Mesendoderm (in vitro differentiated cells): ENCODE data around the gene EXOC2.
A peak's percentile ranks its signal among the peaks of the same experiment; 100 is the strongest.

Source experiments
- DNase-seq: peaks from one replicate; pipeline ENCODE4 v3.0.0; 2013
- H2AK5ac ChIP-seq: 2 replicates; pipeline ENCODE4 v1.6.1; 2013; ENCODE audit warnings: low read length, inconsistent platforms
- H2BK120ac ChIP-seq: 2 replicates; pipeline ENCODE4 v1.6.1; 2013; ENCODE audit warnings: low read depth, mild to moderate bottlenecking, low read length, moderate library complexity, mixed read lengths
- H2BK15ac ChIP-seq: replicated peaks from 2 replicates; pipeline ENCODE4 v1.6.1; 2013; ENCODE audit warnings: low read depth, mild to moderate bottlenecking, moderate library complexity
- H2BK5ac ChIP-seq: 2 replicates; pipeline ENCODE4 v1.6.1; 2013; ENCODE audit warnings: low read length, inconsistent platforms
- H3K18ac ChIP-seq: 2 replicates; pipeline ENCODE4 v1.6.1; 2013; ENCODE audit warnings: mild to moderate bottlenecking, low read length, mixed read lengths
- H3K23ac ChIP-seq: one replicate; pipeline ENCODE4 v1.6.1; 2013; ENCODE audit warnings: low read length
- H3K27ac ChIP-seq: 2 replicates; pipeline ENCODE4 v1.5.1; 2013; ENCODE audit warnings: low read depth, mild to moderate bottlenecking, inconsistent platforms, low read length, moderate library complexity
- H3K27me3 ChIP-seq: 2 replicates; pipeline ENCODE4 v1.6.1; 2013; ENCODE audit warnings: low read length, control low read depth, mild to moderate bottlenecking, inconsistent platforms; ENCODE audit not compliant: insufficient read depth, poor library complexity
- H3K36me3 ChIP-seq: 2 replicates; pipeline ENCODE4 v1.6.1; 2013; ENCODE audit warnings: low read length, inconsistent platforms; ENCODE audit not compliant: control insufficient read depth, insufficient read depth
- H3K4ac ChIP-seq: one replicate; pipeline ENCODE4 v1.6.1; 2013; ENCODE audit warnings: low read depth, mild to moderate bottlenecking, low read length, moderate library complexity
- H3K4me1 ChIP-seq: 2 replicates; pipeline ENCODE4 v1.6.1; 2013; ENCODE audit warnings: low read depth, low read length, inconsistent platforms; ENCODE audit not compliant: control insufficient read depth
- H3K4me2 ChIP-seq: 2 replicates; pipeline ENCODE4 v1.6.1; 2013; ENCODE audit warnings: low read length
- H3K4me3 ChIP-seq: 2 replicates; pipeline ENCODE4 v1.5.1; 2013; ENCODE audit warnings: mild to moderate bottlenecking, low read length
- H3K56ac ChIP-seq: one replicate; pipeline ENCODE4 v1.6.1; 2013; ENCODE audit warnings: low read length
- H3K79me1 ChIP-seq: 2 replicates; pipeline ENCODE4 v1.6.1; 2013; ENCODE audit warnings: low read length, inconsistent platforms
- H3K79me2 ChIP-seq: 2 replicates; pipeline ENCODE4 v1.6.1; 2013; ENCODE audit warnings: mild to moderate bottlenecking, low read length; ENCODE audit not compliant: control insufficient read depth, insufficient read depth
- H3K9ac ChIP-seq: 2 replicates; pipeline ENCODE4 v1.6.1; 2013; ENCODE audit warnings: low read length, inconsistent platforms
- H4K5ac ChIP-seq: one replicate; pipeline ENCODE4 v1.6.1; 2013; ENCODE audit warnings: low read length
- H4K8ac ChIP-seq: one replicate; pipeline ENCODE4 v1.6.1; 2013; ENCODE audit warnings: low read depth, mild to moderate bottlenecking, control low read depth, low read length, moderate library complexity
- WGBS: extraction: QIAGEN DNeasy Blood & Tissue Kit; methylation state at CpG from one replicate; pipeline ENCODE4 v1.1.7; 2013; ENCODE audit warnings: low lambda C conversion rate, missing lambda C conversion rate; ENCODE audit not compliant: insufficient coverage; ENCODE audit errors: extremely low coverage; 5-methylcytosine and 5-hydroxymethylcytosine counted together

EXOC2 gene

GRCh38 chr6:680251-680650, 12.7 kb downstream of the EXOC2 start:
- H3K36me3 ChIP-seq: no peaks in the 10 kb centered on the region
- no peak overlapping the region for H3K4ac ChIP-seq
- H3K27ac ChIP-seq: no peak overlapping the region
- H3K56ac ChIP-seq: no peak overlapping the region
- no peak overlapping the region for H2AK5ac ChIP-seq
- no CpG with 5 or more reads among the region's 2 CpGs for WGBS
- no peak for DNase-seq
- no peak overlapping the region for H3K4me2 ChIP-seq
- peaks cover 16% of the 10 kb centered on the region for H3K79me2 ChIP-seq
- H3K23ac ChIP-seq: no peak overlapping the region
- H4K5ac ChIP-seq: no peak overlapping the region
- no peaks in the 10 kb centered on the region for H3K27me3 ChIP-seq
- no peak overlapping the region for H3K4me3 ChIP-seq
- H3K9ac ChIP-seq: no peak overlapping the region
- H3K18ac ChIP-seq: peak overlapping the region; percentile 95
- peak overlapping the region; percentile 57 for H2BK15ac ChIP-seq
- peaks cover 6% of the 10 kb centered on the region for H3K79me1 ChIP-seq
- peaks cover 8% of the 10 kb centered on the region for H3K4me1 ChIP-seq
- H2BK5ac ChIP-seq: no peak overlapping the region
- H4K8ac ChIP-seq: no peak overlapping the region
- no peak overlapping the region for H2BK120ac ChIP-seq

DNA sequence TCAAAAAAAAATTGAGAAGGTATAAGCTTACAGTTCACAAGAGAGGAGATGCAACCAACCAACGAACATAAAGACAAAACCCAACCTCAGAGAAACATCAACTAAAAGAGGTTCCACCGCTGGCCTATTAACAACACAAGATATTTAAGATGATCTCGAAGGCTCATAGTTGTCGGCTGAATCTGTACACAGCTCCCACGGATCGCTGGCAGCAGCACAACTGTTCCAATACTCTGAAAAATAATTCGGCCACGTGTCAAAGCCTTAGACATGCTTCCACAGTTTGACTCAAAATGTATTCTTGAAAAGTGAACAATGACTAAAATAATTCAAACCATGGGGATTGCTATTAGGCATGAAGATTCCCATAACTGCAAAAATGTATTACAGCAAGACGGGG, 13.7 kb downstream of the EXOC2 start:
- H3K4me2 ChIP-seq: no peak overlapping the region
- peaks cover 15% of the 10 kb centered on the region for H3K79me2 ChIP-seq
- no peak overlapping the region for H2BK5ac ChIP-seq
- H3K27me3 ChIP-seq: no peaks in the 10 kb centered on the region
- no peak overlapping the region for H3K4ac ChIP-seq
- no peak overlapping the region for H4K8ac ChIP-seq
- no peak overlapping the region for H3K9ac ChIP-seq
- H3K23ac ChIP-seq: no peak overlapping the region
- H2BK120ac ChIP-seq: no peak overlapping the region
- H3K56ac ChIP-seq: no peak overlapping the region
- no peak overlapping the region for H3K18ac ChIP-seq
- H3K79me1 ChIP-seq: peaks cover 9% of the 10 kb centered on the region
- no peak overlapping the region for H4K5ac ChIP-seq
- no peak overlapping the region for H3K4me3 ChIP-seq
- no peak overlapping the region for H2BK15ac ChIP-seq
- H3K4me1 ChIP-seq: peaks cover 8% of the 10 kb centered on the region
- no peak overlapping the region for H3K27ac ChIP-seq
- no peak for DNase-seq
- no peaks in the 10 kb centered on the region for H3K36me3 ChIP-seq
- H2AK5ac ChIP-seq: no peak overlapping the region
- WGBS: no CpG with 5 or more reads among the region's 9 CpGs

- H2BK15ac ChIP-seq: no peak overlapping the region
- no peak overlapping the region for H4K5ac ChIP-seq
- H3K4ac ChIP-seq: no peak overlapping the region
- no peak overlapping the region for H3K18ac ChIP-seq
- H4K8ac ChIP-seq: no peak overlapping the region
- H3K36me3 ChIP-seq: no peaks in the 10 kb centered on the region
- peaks cover 15% of the 10 kb centered on the region for H3K79me2 ChIP-seq
- no peak for DNase-seq
- H3K4me3 ChIP-seq: no peak overlapping the region
- H3K4me2 ChIP-seq: no peak overlapping the region
- no CpG with 5 or more reads among the region's 3 CpGs for WGBS
- H3K9ac ChIP-seq: no peak overlapping the region
- peaks cover 9% of the 10 kb centered on the region for H3K79me1 ChIP-seq
- no peak overlapping the region for H2BK5ac ChIP-seq
- no peak overlapping the region for H3K56ac ChIP-seq
- H2AK5ac ChIP-seq: no peak overlapping the region
- no peak overlapping the region for H3K23ac ChIP-seq
- no peaks in the 10 kb centered on the region for H3K27me3 ChIP-seq
- no peak overlapping the region for H2BK120ac ChIP-seq
- H3K27ac ChIP-seq: no peak overlapping the region
- H3K4me1 ChIP-seq: peaks cover 8% of the 10 kb centered on the region
Measured at GRCh38 chr6:678520-678919, 14.4 kb downstream of the EXOC2 start.

DNA sequence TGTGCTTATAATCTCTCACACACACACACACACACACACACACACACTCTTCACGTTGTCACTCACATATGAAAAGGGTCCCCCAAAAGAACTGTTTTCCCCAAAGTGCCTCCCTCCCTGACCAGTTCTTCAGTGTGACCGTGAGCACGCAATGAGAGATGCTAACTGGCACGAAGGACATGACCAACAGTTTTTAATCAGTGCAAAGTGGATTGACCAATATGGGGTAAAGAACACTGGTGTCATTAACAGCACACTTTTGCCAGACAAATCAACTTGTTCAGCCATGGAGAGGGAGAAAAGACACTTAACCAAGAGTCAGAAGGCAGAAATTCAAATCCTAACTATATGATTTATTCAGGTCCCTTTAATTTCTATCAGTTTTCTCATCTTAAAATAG, 15.0 kb downstream of the EXOC2 start:
- H3K4me3 ChIP-seq: no peak overlapping the region
- H3K4ac ChIP-seq: no peak overlapping the region
- H3K36me3 ChIP-seq: no peaks in the 10 kb centered on the region
- H3K79me2 ChIP-seq: peaks cover 14% of the 10 kb centered on the region
- no peak for DNase-seq
- no peak overlapping the region for H2BK120ac ChIP-seq
- H3K18ac ChIP-seq: no peak overlapping the region
- H3K9ac ChIP-seq: no peak overlapping the region
- H3K4me2 ChIP-seq: no peak overlapping the region
- H3K23ac ChIP-seq: no peak overlapping the region
- no peaks in the 10 kb centered on the region for H3K27me3 ChIP-seq
- H4K5ac ChIP-seq: no peak overlapping the region
- H3K79me1 ChIP-seq: peaks cover 9% of the 10 kb centered on the region
- H3K4me1 ChIP-seq: peaks cover 8% of the 10 kb centered on the region
- no peak overlapping the region for H3K27ac ChIP-seq
- no peak overlapping the region for H2BK5ac ChIP-seq
- no CpG with 5 or more reads among the region's 4 CpGs for WGBS
- no peak overlapping the region for H3K56ac ChIP-seq
- no peak overlapping the region for H4K8ac ChIP-seq
- H2BK15ac ChIP-seq: no peak overlapping the region
- no peak overlapping the region for H2AK5ac ChIP-seq

- Histone ChIP-seq H3K4ac (no peak overlapping the region), H3K27me3 (no peaks in the 10 kb centered on the region), H3K27ac (no peak overlapping the region), H4K8ac (no peak overlapping the region), H3K4me2 (no peak overlapping the region), H3K79me2 (peaks cover 10% of the 10 kb centered on the region), H3K9ac (no peak overlapping the region), H4K5ac (no peak overlapping the region), H2BK5ac (no peak overlapping the region), H2AK5ac (no peak overlapping the region), H3K4me3 (no peak overlapping the region), H2BK15ac (no peak overlapping the region), H3K23ac (no peak overlapping the region), H3K18ac (no peak overlapping the region), H3K4me1 (no peaks in the 10 kb centered on the region), H3K36me3 (no peaks in the 10 kb centered on the region), H2BK120ac (no peak overlapping the region), H3K79me1 (peaks cover 10% of the 10 kb centered on the region), H3K56ac (no peak overlapping the region)
- DNase-seq: no peak
- no CpG with 5 or more reads among the region's 3 CpGs for WGBS
Measured at GRCh38 chr6:674956-675355, 18.0 kb downstream of the EXOC2 start.

- no peak overlapping the region for H3K4me3 ChIP-seq
- H4K5ac ChIP-seq: no peak overlapping the region
- H3K23ac ChIP-seq: no peak overlapping the region
- H3K79me2 ChIP-seq: peaks cover 10% of the 10 kb centered on the region
- H3K27ac ChIP-seq: no peak overlapping the region
- no peaks in the 10 kb centered on the region for H3K36me3 ChIP-seq
- DNase-seq: no peak
- peaks cover 13% of the 10 kb centered on the region for H3K79me1 ChIP-seq
- no peak overlapping the region for H2BK120ac ChIP-seq
- no peak overlapping the region for H2BK5ac ChIP-seq
- no peak overlapping the region for H3K18ac ChIP-seq
- H3K56ac ChIP-seq: no peak overlapping the region
- H3K9ac ChIP-seq: no peak overlapping the region
- no peak overlapping the region for H3K4me2 ChIP-seq
- no peak overlapping the region for H3K4ac ChIP-seq
- no peaks in the 10 kb centered on the region for H3K27me3 ChIP-seq
- H4K8ac ChIP-seq: no peak overlapping the region
- no peak overlapping the region for H2AK5ac ChIP-seq
- H2BK15ac ChIP-seq: no peak overlapping the region
- no peaks in the 10 kb centered on the region for H3K4me1 ChIP-seq
Measured at GRCh38 chr6:674406-674805, 18.5 kb downstream of the EXOC2 start.
